Measurements from ENCODE around the gene GRM7.

The GRM7 gene

DNA sequence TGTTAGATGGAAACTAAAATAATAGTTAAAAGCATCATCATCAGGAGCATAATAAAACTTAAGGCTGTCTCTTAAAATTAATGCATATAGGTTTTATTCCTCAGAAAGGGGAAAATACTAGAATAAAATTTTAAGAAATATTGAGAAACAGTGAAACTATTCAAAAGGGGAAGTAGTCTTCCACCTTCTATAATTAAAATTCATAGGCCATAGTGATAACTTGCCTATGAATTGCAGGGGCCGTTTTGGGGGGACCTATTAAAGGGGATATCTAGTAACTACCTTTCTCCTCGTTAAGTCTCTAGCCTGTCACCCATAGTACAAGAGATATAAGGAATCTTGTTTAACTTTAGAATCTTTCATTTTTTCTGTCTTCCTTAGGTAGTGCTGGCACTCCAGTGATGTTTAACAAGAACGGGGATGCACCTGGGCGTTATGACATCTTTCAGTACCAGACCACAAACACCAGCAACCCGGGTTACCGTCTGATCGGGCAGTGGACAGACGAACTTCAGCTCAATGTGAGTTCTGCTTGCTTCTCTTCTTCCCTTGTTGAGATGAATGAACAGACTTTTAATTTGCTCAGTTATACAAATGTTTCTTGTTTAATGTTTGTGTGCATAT, 600.4 kb downstream of the GRM7 start:
- H3K9me3 ChIP-seq (ENCODE audit: control insufficient read depth, low read length): no peaks in the 10 kb centered on the region
- no peaks in the 10 kb centered on the region for H3K4me1 ChIP-seq (ENCODE audit: control insufficient read depth, insufficient read depth, low read length, poor library complexity, severe bottlenecking)
- no peaks in the 10 kb centered on the region for H3K36me3 ChIP-seq (ENCODE audit: control insufficient read depth, insufficient read depth, low read length)
- no peaks in the 10 kb centered on the region for H3K27me3 ChIP-seq (replicated peaks; ENCODE audit: control insufficient read depth, insufficient read depth, low read length, poor library complexity, severe bottlenecking)
- no peak overlapping the region for H3K4me3 ChIP-seq (ENCODE audit: insufficient read depth, low read depth, low read length, poor library complexity, severe bottlenecking)
- no peak for DNase-seq
- H3K27ac ChIP-seq (ENCODE audit: insufficient read depth, low read length, poor library complexity, severe bottlenecking): no peak overlapping the region

DNA sequence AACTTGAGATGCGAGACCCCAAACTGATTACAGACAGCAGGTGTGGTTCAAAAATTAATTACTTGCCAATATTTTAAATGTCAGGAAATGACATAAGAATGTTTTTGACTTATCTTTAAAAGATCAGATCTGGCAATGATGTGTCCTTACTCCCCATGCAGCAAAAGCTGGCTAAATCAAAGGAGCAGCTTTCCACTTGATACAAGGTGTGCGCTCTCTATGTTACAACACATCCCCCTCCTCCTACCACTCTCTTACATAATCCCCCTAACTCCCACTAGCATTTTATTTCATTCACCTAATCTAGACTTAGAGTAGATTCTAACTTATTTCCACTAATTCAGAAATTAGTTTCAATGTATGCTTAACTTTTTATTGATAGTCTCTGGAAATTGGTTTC, 609.0 kb downstream of the GRM7 start:
- no peak overlapping the region for H3K4me3 ChIP-seq (ENCODE audit: insufficient read depth, low read depth, low read length, poor library complexity, severe bottlenecking)
- H3K9me3 ChIP-seq (ENCODE audit: control insufficient read depth, low read length): no peaks in the 10 kb centered on the region
- no peak for DNase-seq
- no peaks in the 10 kb centered on the region for H3K27me3 ChIP-seq (replicated peaks; ENCODE audit: control insufficient read depth, insufficient read depth, low read length, poor library complexity, severe bottlenecking)
- no peaks in the 10 kb centered on the region for H3K4me1 ChIP-seq (ENCODE audit: control insufficient read depth, insufficient read depth, low read length, poor library complexity, severe bottlenecking)
- H3K27ac ChIP-seq (ENCODE audit: insufficient read depth, low read length, poor library complexity, severe bottlenecking): no peak overlapping the region
- no peaks in the 10 kb centered on the region for H3K36me3 ChIP-seq (ENCODE audit: control insufficient read depth, insufficient read depth, low read length)

DNA sequence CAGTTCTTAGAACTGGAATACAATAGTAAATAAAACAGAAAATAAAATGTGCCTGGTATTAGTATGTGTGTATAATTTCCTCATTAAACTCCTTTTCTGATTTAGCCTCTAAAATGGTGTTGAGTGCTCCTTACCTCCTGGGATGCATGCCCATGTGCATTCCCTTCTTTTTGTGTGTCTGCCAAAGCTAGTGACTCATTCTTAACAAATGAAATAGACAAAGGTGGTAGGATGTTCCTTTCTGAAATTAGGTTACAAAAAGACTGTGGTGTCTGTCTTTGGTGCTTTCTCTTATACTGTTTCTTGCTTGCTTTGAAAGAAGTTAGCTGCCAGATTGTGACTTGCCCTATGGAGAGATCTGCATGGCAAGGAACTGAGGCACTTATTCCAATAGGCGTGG, 623.7 kb downstream of the GRM7 start:
- Histone ChIP-seq H3K27me3 (replicated peaks; ENCODE audit: control insufficient read depth, insufficient read depth, low read length, poor library complexity, severe bottlenecking) (no peaks in the 10 kb centered on the region), H3K27ac (ENCODE audit: insufficient read depth, low read length, poor library complexity, severe bottlenecking) (no peak overlapping the region), H3K4me1 (ENCODE audit: control insufficient read depth, insufficient read depth, low read length, poor library complexity, severe bottlenecking) (no peaks in the 10 kb centered on the region), H3K9me3 (ENCODE audit: control insufficient read depth, low read length) (no peaks in the 10 kb centered on the region), H3K36me3 (ENCODE audit: control insufficient read depth, insufficient read depth, low read length) (no peaks in the 10 kb centered on the region), H3K4me3 (ENCODE audit: insufficient read depth, low read depth, low read length, poor library complexity, severe bottlenecking) (no peak overlapping the region)
- DNase-seq: no peak

DNA sequence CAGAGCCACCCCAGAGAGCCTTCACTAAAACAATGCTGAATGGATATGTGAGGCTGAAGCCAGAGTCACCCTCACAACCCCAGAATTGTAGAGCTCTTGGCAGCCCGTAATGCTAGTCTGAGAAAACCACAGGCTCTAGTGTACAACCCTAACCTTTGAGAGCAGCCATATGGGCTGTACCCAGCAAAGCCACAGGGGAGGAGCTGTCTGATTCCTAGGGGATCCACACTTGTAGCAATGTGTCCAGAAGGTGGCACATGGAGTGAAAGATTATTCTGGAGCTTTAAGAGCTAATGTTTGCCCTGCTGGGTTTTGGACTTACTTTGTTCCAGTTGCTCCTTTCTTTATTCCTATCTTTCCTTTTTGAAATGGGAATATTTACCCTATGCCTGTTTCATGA, 626.8 kb downstream of the GRM7 start:
- H3K36me3 ChIP-seq (ENCODE audit: control insufficient read depth, insufficient read depth, low read length): no peaks in the 10 kb centered on the region
- H3K27me3 ChIP-seq (replicated peaks; ENCODE audit: control insufficient read depth, insufficient read depth, low read length, poor library complexity, severe bottlenecking): no peaks in the 10 kb centered on the region
- H3K4me1 ChIP-seq (ENCODE audit: control insufficient read depth, insufficient read depth, low read length, poor library complexity, severe bottlenecking): no peaks in the 10 kb centered on the region
- H3K4me3 ChIP-seq (ENCODE audit: insufficient read depth, low read depth, low read length, poor library complexity, severe bottlenecking): no peak overlapping the region
- H3K27ac ChIP-seq (ENCODE audit: insufficient read depth, low read length, poor library complexity, severe bottlenecking): no peak overlapping the region
- DNase-seq: no peak
- no peaks in the 10 kb centered on the region for H3K9me3 ChIP-seq (ENCODE audit: control insufficient read depth, low read length)

DNA sequence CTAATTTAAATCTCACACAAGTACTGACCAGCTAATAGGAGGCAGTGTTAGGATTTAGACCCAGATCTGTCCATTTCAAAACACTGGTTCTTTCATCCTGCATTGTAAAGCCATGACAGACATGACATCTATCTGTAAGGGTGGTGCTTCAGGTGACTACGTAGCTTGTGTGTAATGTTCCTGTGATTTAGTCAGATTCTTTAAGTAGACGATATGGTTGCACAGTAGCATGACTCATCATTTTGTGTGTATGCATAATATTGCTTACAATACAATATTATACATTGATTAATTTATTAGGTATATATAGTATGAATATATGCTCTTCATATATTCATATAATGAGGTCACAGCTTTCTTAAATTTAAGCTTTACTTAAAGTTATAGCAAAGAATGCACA, 628.5 kb downstream of the GRM7 start:
- no peaks in the 10 kb centered on the region for H3K36me3 ChIP-seq (ENCODE audit: control insufficient read depth, insufficient read depth, low read length)
- no peaks in the 10 kb centered on the region for H3K9me3 ChIP-seq (ENCODE audit: control insufficient read depth, low read length)
- H3K4me3 ChIP-seq (ENCODE audit: insufficient read depth, low read depth, low read length, poor library complexity, severe bottlenecking): no peak overlapping the region
- H3K4me1 ChIP-seq (ENCODE audit: control insufficient read depth, insufficient read depth, low read length, poor library complexity, severe bottlenecking): no peaks in the 10 kb centered on the region
- H3K27ac ChIP-seq (ENCODE audit: insufficient read depth, low read length, poor library complexity, severe bottlenecking): no peak overlapping the region
- no peak for DNase-seq
- H3K27me3 ChIP-seq (replicated peaks; ENCODE audit: control insufficient read depth, insufficient read depth, low read length, poor library complexity, severe bottlenecking): no peaks in the 10 kb centered on the region

DNA sequence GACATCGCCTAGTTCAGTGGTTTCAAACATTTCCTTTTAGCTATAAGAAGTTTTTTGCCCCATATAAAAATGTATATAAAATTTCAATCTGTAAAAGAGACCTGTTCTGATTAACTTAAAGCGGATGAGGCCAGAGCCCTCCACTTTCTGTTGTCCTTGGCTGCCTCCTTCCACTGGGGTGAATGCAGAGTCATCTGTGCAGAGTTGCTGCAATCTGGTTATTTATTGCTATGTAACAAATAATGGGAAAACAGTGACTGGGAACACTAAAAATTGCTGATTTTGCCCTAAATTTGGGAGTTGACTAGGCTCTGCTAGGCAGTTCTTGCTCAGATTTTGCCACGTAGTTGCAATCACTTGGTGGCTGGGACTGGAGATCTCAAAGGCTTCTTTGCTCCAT, 637.8 kb downstream of the GRM7 start:
- Histone ChIP-seq H3K36me3 (ENCODE audit: control insufficient read depth, insufficient read depth, low read length) (no peaks in the 10 kb centered on the region), H3K9me3 (ENCODE audit: control insufficient read depth, low read length) (no peaks in the 10 kb centered on the region), H3K4me3 (ENCODE audit: insufficient read depth, low read depth, low read length, poor library complexity, severe bottlenecking) (no peak overlapping the region), H3K27me3 (replicated peaks; ENCODE audit: control insufficient read depth, insufficient read depth, low read length, poor library complexity, severe bottlenecking) (no peaks in the 10 kb centered on the region), H3K27ac (ENCODE audit: insufficient read depth, low read length, poor library complexity, severe bottlenecking) (no peak overlapping the region), H3K4me1 (ENCODE audit: control insufficient read depth, insufficient read depth, low read length, poor library complexity, severe bottlenecking) (no peaks in the 10 kb centered on the region)
- DNase-seq: no peak

DNA sequence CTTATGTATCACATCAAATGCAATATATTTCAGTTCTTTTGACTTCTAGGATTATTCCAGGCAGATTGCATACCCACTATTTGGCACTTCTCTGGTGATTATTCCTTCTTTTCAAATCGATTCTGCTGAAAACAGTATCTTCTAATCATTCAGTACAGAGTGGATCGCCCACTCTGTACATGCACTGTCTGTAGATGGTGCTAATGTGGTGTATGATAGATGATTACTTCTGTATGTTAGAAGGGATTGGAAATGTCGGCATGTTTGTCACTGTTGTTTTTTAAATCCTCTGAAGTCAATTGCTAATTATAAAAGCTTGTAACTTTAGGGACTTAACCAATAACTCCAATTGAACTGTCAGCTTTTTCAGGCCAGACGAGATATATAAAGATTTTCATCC, 642.5 kb downstream of the GRM7 start:
- Histone ChIP-seq H3K27ac (ENCODE audit: insufficient read depth, low read length, poor library complexity, severe bottlenecking) (no peak overlapping the region), H3K4me3 (ENCODE audit: insufficient read depth, low read depth, low read length, poor library complexity, severe bottlenecking) (no peak overlapping the region), H3K27me3 (replicated peaks; ENCODE audit: control insufficient read depth, insufficient read depth, low read length, poor library complexity, severe bottlenecking) (no peaks in the 10 kb centered on the region), H3K9me3 (ENCODE audit: control insufficient read depth, low read length) (no peaks in the 10 kb centered on the region), H3K4me1 (ENCODE audit: control insufficient read depth, insufficient read depth, low read length, poor library complexity, severe bottlenecking) (no peaks in the 10 kb centered on the region), H3K36me3 (ENCODE audit: control insufficient read depth, insufficient read depth, low read length) (no peaks in the 10 kb centered on the region)
- DNase-seq: no peak

DNA sequence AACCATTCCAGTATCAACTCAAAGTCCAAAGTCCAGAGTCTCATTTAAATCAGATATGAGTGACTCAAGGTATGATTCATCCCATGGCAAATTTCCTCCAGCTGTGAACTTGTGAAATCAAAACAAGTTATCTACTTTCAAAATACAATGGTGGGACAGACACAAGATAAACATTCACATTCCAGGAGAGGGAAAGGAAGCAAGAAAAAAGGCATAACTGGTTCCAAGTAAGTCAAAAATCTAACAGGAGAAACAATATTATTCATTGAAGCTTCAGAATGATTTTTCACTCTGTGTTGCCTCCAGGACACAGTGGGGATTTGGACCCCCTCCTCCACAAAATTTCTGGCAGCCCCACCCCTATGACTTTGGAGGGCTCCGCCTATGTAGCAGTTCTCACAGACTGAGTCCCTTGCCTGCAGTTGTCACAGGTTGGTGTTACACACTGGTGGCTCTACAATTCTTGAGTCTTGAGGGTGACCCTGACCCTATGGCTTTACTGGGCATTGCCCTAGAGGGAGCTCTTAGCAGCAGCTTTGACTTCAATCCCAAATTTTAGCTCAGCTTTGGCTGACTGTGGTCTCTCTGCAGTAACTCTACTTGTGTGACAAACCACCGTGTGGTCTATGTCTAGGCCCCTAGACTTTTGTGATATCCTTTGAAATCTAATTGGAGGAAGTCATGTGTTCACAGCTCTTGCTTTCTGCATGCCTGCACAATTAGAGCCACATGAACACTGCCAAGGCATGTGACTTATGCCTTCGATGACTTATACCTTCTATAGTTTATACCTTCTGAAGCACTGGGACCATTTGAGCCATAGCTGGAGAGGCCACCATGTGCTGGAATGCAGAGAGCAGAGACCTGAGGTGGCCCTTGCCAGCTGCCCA, 644.2 kb downstream of the GRM7 start:
- Histone ChIP-seq H3K36me3 (ENCODE audit: control insufficient read depth, insufficient read depth, low read length) (no peaks in the 10 kb centered on the region), H3K9me3 (ENCODE audit: control insufficient read depth, low read length) (no peaks in the 10 kb centered on the region), H3K4me3 (ENCODE audit: insufficient read depth, low read depth, low read length, poor library complexity, severe bottlenecking) (no peak overlapping the region), H3K27me3 (replicated peaks; ENCODE audit: control insufficient read depth, insufficient read depth, low read length, poor library complexity, severe bottlenecking) (no peaks in the 10 kb centered on the region), H3K27ac (ENCODE audit: insufficient read depth, low read length, poor library complexity, severe bottlenecking) (no peak overlapping the region), H3K4me1 (ENCODE audit: control insufficient read depth, insufficient read depth, low read length, poor library complexity, severe bottlenecking) (no peaks in the 10 kb centered on the region)
- no peak for DNase-seq

DNA sequence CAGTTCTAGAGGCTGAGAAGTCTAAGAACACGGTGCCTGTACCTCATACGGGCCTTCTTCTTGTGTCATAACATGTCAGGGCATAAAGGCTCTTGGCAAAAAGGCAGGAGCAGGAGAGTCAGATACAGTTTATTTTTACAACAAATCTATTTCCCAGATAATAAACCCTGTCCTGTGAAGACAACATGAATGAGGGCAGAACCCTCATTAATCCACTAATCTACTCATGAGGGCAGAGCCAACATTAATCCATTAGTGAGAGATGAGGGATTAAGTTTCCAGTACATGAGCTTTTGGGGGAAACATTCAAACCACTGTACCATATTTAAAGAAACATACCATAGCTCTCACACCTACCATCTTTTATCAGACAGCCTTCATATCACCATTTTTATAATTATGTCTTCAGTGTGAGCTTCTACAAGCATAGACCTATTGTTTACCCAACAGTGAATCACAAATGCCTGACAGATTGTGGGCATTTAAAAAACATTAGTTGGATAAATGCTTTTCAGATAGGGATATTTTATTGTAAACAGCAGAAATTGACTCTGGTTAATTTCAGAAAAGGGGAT, 645.8 kb downstream of the GRM7 start:
- H3K36me3 ChIP-seq (ENCODE audit: control insufficient read depth, insufficient read depth, low read length): no peaks in the 10 kb centered on the region
- H3K27me3 ChIP-seq (replicated peaks; ENCODE audit: control insufficient read depth, insufficient read depth, low read length, poor library complexity, severe bottlenecking): no peaks in the 10 kb centered on the region
- no peaks in the 10 kb centered on the region for H3K9me3 ChIP-seq (ENCODE audit: control insufficient read depth, low read length)
- H3K4me1 ChIP-seq (ENCODE audit: control insufficient read depth, insufficient read depth, low read length, poor library complexity, severe bottlenecking): no peaks in the 10 kb centered on the region
- no peak overlapping the region for H3K27ac ChIP-seq (ENCODE audit: insufficient read depth, low read length, poor library complexity, severe bottlenecking)
- DNase-seq: no peak
- no peak overlapping the region for H3K4me3 ChIP-seq (ENCODE audit: insufficient read depth, low read depth, low read length, poor library complexity, severe bottlenecking)

DNA sequence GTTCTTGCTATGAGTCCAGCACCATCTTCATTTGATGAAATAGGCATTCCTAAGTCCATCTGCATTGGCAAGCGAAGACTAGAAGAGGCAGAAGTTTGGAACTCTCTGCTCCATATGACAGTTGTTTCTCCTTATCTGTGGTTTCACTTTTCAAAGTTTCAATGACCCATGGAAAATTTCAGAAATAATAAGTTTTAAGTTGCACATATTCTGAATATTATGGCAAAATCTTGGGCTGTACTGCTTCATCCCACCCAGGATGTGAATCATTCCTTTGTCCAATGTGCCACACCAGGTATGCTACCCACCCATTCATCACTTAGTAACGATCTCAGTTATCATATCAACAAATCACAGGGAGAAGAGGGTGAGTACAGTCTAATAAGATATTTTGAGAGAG, 647.9 kb downstream of the GRM7 start:
- Histone ChIP-seq H3K36me3 (ENCODE audit: control insufficient read depth, insufficient read depth, low read length) (no peaks in the 10 kb centered on the region), H3K27me3 (replicated peaks; ENCODE audit: control insufficient read depth, insufficient read depth, low read length, poor library complexity, severe bottlenecking) (no peaks in the 10 kb centered on the region), H3K27ac (ENCODE audit: insufficient read depth, low read length, poor library complexity, severe bottlenecking) (no peak overlapping the region), H3K4me1 (ENCODE audit: control insufficient read depth, insufficient read depth, low read length, poor library complexity, severe bottlenecking) (no peaks in the 10 kb centered on the region), H3K4me3 (ENCODE audit: insufficient read depth, low read depth, low read length, poor library complexity, severe bottlenecking) (no peak overlapping the region), H3K9me3 (ENCODE audit: control insufficient read depth, low read length) (no peaks in the 10 kb centered on the region)
- no peak for DNase-seq
